RWPE1 (cell line): ENCODE measurements around the gene FCHSD2.

Source experiments
- CTCF ChIA-PET: fragments of 350-600 bp; sonication (Branson Sonifier 250); formaldehyde crosslinking; extraction: SDS; loops from one replicate; lab custom pipeline; 2021; lab: Yijun Ruan, JAX
- POLR2A ChIA-PET: fragments of 400-600 bp; formaldehyde crosslinking; extraction: SDS; loops from one replicate; lab custom pipeline; 2020; ENCODE audit warnings: antibody characterized with exemption; ENCODE audit not compliant: low non-redundant PET; lab: Yijun Ruan, JAX
- DNase-seq: peaks from one replicate; pipeline ENCODE4 v3.0.0; 2012; ENCODE audit warnings: low spot score
- H3K27ac ChIP-seq: fragments of 450-650 bp; 2 replicates; pipeline ENCODE4 v1.5.1; 2017
- CTCF ChIP-seq: fragments of 450-650 bp; conservative IDR thresholded peaks from 2 replicates; pipeline ENCODE4 v1.5.1; 2017; ENCODE audit warnings: low read depth, mild to moderate bottlenecking

Gene FCHSD2

GRCh38 chr11:72821920-72822799 lies 320.0 kb downstream of the FCHSD2 start:
- H3K27ac ChIP-seq: peak overlapping the region; percentile 66
- CTCF ChIA-PET: interaction anchor here (0.6 to 1.6 kb wide), 5 partner anchors 9 to 320 kb away, joined by 3 to 5 read pairs (median 4); partner anchors contain the start of gene FCHSD2
- POLR2A ChIA-PET: no interaction called here
- DNase-seq: peak; percentile 92
- TF ChIP-seq CTCF: no peak

GRCh38 chr11:72821221-72821919 lies 320.7 kb downstream of the FCHSD2 start:
- CTCF ChIA-PET: interaction anchor here (0.6 to 1.6 kb wide), 5 partner anchors 28 to 321 kb away, joined by 3 to 5 read pairs (median 4); partner anchors contain the start of gene FCHSD2
- no peak for TF ChIP-seq CTCF
- POLR2A ChIA-PET: no interaction called here
- DNase-seq: no peak
- H3K27ac ChIP-seq: peak overlapping the region; percentile 66

- TF ChIP-seq CTCF: no peak
- CTCF ChIA-PET: interaction anchor here (0.8 to 1.4 kb wide), 3 partner anchors 27 to 153 kb away, joined by 3 to 5 read pairs (median 3); no protein-coding TSS in a partner anchor
- POLR2A ChIA-PET: no interaction called here
- H3K27ac ChIP-seq: peak overlapping the region; percentile 66
- no peak for DNase-seq
Measured at GRCh38 chr11:72820439-72821139, 321.5 kb downstream of the FCHSD2 start.

- H3K27ac ChIP-seq: no peak overlapping the region
- ChIA-PET CTCF (interaction anchor here (0.6 kb wide), 1 partner anchor 13 kb away, joined by 3 read pairs; no protein-coding TSS in a partner anchor), POLR2A (no interaction called here)
- TF ChIP-seq CTCF: no peak
- DNase-seq: no peak
Measured at GRCh38 chr11:72818971-72819370, 323.1 kb downstream of the FCHSD2 start.

GRCh38 chr11:72817966-72818365 lies 324.2 kb downstream of the FCHSD2 start:
- no peak for DNase-seq
- no peak overlapping the region for H3K27ac ChIP-seq
- ChIA-PET CTCF (interaction anchor here (1.0 kb wide), 1 partner anchor 24 kb away, joined by 3 read pairs; the partner anchor contains the start of gene STARD10), POLR2A (no interaction called here)
- no peak for TF ChIP-seq CTCF
